Tibial artery (tissue), 4 donors: ENCODE data around the gene HEXA.

Source experiments
- DNase-seq, 2 donors: peaks; one replicate each; pipeline ENCODE4 v3.0.0-alpha.2; 2019
- H3K27ac ChIP-seq, 2 donors: fragments of 200-600 bp; sonication (generic) in 1 of 2; 1 replicate in 1 of 2; 2 replicates in 1 of 2; pipeline ENCODE4 v1.5.1; 2018 to 2019; ENCODE audit warnings: mild to moderate bottlenecking in 1 of 2
- H3K27me3 ChIP-seq, 2 donors: fragments of 200-600 bp; sonication (generic) in 1 of 2; one replicate each; pipeline versions ENCODE4 v1.5.1 to v1.6.0; 2016 to 2019
- H3K36me3 ChIP-seq, 3 donors: fragments of 200-600 bp; sonication (generic) in 2 of 3; one replicate each; pipeline ENCODE4 v1.5.1; 2016 to 2019; ENCODE audit warnings: mild to moderate bottlenecking in 2 of 3
- H3K4me1 ChIP-seq, 4 donors: fragments of 200-600 bp; sonication (generic) in 2 of 4; 1 replicate in 3 of 4; 2 replicates in 1 of 4; pipeline ENCODE4 v1.5.1; 2016 to 2019
- H3K4me3 ChIP-seq, 2 donors: fragments of 200-600 bp; sonication (generic) in 1 of 2; 1 replicate in 1 of 2; 2 replicates in 1 of 2; pipeline ENCODE4 v1.5.1; 2018 to 2019; ENCODE audit warnings: mild to moderate bottlenecking in 2 of 2
- H3K9me3 ChIP-seq, 3 donors: fragments of 200-600 bp; sonication (generic) in 1 of 3; one replicate each; pipeline ENCODE4 v1.5.1; 2016 to 2019
- intact Hi-C: fragments of 100-400 bp; cut with DNase I; formaldehyde crosslinking; loops from one replicate; pipeline ENCODE4 v1.15.0; 2023; ENCODE audit warnings: low total_unique reads
- TF ChIP-seq, protein P1 (sequence below), 2 experiments: fragments of 200-600 bp in 1 of 2; fragments of 450-650 bp in 1 of 2; IDR thresholded peaks; one replicate each; pipeline ENCODE4 v1.5.1; 2017 to 2019; ENCODE audit warnings: antibody characterized with exemption in 2 of 2, mild to moderate bottlenecking in 1 of 2, moderate library complexity in 1 of 2

Gene HEXA

DNA sequence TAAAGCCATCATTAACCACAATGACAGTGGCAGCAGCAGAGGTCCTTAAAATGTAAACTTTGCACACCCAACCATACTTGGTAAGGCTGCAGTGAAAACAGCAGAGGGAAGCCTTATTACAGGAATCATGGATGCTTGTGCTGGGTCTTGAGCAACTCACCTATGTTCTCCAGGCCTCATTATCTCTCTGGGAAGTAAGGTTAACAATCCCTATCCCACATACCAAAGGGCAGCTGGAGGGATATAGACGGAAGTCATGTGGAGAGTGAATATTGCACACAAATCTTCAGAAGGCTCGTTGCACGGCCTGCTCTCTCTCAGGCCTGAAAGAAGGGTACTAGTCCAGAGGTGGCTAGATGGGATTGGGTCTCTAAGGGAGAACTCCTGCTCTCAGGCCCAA lies 30.0 kb downstream of the HEXA start:
- Histone ChIP-seq H3K36me3 (peaks cover 67 to 95% (median 80%) of the 10 kb centered on the region in 3 donors), H3K9me3 (no peaks in the 10 kb centered on the region), H3K27me3 (no peaks in the 10 kb centered on the region)

DNA sequence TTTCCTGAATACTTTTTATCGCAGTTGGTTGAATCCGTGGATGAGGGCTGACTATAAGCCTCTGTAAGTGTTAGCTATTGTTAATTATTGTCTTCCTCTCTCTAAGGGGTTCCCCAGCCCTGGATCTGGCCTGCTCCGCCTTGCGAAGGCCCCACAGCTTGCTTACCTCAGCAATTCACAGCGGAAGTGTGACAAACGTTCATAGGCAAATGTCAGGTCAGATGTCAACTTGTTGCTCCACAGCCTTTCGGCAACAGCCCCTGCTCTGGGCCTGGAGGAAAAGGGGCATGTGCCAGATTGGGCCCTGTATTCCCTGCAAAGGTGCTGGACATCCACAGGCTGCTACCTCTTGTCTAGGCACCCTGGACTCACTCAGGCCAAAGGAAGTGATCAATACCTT lies 30.5 kb downstream of the HEXA start:
- TF ChIP-seq, protein P1, sequence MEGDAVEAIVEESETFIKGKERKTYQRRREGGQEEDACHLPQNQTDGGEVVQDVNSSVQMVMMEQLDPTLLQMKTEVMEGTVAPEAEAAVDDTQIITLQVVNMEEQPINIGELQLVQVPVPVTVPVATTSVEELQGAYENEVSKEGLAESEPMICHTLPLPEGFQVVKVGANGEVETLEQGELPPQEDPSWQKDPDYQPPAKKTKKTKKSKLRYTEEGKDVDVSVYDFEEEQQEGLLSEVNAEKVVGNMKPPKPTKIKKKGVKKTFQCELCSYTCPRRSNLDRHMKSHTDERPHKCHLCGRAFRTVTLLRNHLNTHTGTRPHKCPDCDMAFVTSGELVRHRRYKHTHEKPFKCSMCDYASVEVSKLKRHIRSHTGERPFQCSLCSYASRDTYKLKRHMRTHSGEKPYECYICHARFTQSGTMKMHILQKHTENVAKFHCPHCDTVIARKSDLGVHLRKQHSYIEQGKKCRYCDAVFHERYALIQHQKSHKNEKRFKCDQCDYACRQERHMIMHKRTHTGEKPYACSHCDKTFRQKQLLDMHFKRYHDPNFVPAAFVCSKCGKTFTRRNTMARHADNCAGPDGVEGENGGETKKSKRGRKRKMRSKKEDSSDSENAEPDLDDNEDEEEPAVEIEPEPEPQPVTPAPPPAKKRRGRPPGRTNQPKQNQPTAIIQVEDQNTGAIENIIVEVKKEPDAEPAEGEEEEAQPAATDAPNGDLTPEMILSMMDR (IDR thresholded peaks at IDR 0.05) = no peak
- no peaks in the 10 kb centered on the region for H3K4me1 ChIP-seq
- H3K27ac ChIP-seq = no peak overlapping the region
- peaks cover 63 to 89% (median 75%) of the 10 kb centered on the region in 3 donors for H3K36me3 ChIP-seq
- intact Hi-C loops = no loop called here
- no peak overlapping the region for H3K4me3 ChIP-seq
- DNase-seq = no peak
- no peaks in the 10 kb centered on the region for H3K9me3 ChIP-seq
- no peaks in the 10 kb centered on the region for H3K27me3 ChIP-seq

More for the DNA sequence above, 30.0 kb downstream of the HEXA start:
- intact Hi-C loops = no loop called here
- TF ChIP-seq, protein P1 (IDR thresholded peaks at IDR 0.05) = no peak
- Histone ChIP-seq H3K27ac (no peak overlapping the region), H3K4me1 (no peaks in the 10 kb centered on the region), H3K4me3 (no peak overlapping the region)
- no peak for DNase-seq

DNA sequence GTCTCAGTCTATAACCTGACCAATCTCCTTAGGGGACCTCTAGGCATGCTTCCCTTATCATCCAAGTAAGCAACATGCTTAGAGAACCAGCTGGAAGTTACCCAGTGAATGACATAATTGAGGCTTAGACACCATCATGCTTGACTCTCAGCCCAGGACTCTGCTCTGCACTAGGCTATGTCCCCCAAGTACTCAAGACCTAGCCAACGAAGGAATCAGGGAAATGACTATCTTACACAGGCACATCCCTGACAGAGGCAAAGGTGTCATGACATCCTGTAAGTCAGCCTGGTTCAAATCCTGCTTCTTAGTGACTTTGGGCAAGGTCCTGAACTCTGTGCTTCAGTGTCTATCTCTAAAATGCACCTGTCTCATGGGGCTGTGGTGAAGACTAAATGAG lies 31.2 kb downstream of the HEXA start:
- Histone ChIP-seq H3K27ac (no peak overlapping the region), H3K4me1 (no peaks in the 10 kb centered on the region), H3K4me3 (no peak overlapping the region), H3K9me3 (no peaks in the 10 kb centered on the region), H3K27me3 (no peaks in the 10 kb centered on the region), H3K36me3 (peaks cover 56 to 83% (median 68%) of the 10 kb centered on the region in 3 donors)
- DNase-seq = no peak
- TF ChIP-seq, protein P1 (IDR thresholded peaks at IDR 0.05) = no peak
- intact Hi-C loops = no loop called here

DNA sequence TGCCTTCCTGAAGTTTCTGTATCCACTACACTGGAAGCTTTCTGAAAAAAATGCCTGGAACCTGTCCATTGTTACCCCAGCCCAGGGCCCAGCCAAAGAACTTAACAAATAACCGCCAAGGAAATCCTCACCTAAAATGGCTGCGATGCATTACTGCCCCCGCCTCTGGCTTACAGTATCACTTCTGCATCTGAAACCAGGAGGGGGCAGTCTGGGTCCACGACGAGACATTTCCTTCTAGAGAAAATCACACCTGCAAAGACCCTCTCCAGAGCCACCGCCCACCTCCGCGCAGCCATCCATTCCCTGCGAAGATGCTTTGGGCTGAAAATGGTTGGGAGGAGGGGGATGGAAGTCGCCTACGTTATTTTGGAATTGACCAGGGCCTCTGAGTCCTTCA lies 33.4 kb downstream of the HEXA start:
- Histone ChIP-seq H3K36me3 (peaks cover 39 to 79% (median 51%) of the 10 kb centered on the region in 3 donors), H3K4me3 (no peak overlapping the region), H3K4me1 (no peaks in the 10 kb centered on the region), H3K27ac (no peak overlapping the region), H3K9me3 (no peaks in the 10 kb centered on the region), H3K27me3 (no peaks in the 10 kb centered on the region)
- intact Hi-C loops = no loop called here
- TF ChIP-seq, protein P1 (IDR thresholded peaks at IDR 0.05) = no peak
- DNase-seq = no peak

DNA sequence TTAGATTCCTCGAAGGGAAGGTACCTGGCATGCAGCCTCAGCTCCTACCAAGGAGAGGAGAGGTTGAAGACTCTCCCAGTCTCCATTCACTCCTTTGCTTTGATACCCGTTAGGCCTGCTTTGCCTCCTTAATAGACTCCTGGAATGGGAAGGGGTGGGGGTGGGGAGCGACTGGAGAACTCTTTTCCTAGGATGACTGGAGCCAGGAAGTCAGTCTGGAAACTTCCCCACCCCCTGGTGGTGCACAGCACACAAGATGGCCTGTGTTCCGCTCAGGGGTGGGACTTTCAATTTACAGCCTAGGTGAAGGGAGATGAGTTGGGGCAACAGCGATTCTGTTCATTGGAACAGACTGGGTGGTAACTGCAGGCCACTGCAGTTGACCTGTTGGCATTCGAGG lies 34.5 kb downstream of the HEXA start:
- Histone ChIP-seq H3K4me1 (no peaks in the 10 kb centered on the region), H3K36me3 (peaks cover 41 to 76% (median 46%) of the 10 kb centered on the region in 3 donors)
- intact Hi-C loops = no loop called here

More for the DNA sequence above, 34.5 kb downstream of the HEXA start:
- H3K27me3 ChIP-seq = no peaks in the 10 kb centered on the region
- TF ChIP-seq, protein P1 (IDR thresholded peaks at IDR 0.05) = no peak
- DNase-seq = no peak
- H3K4me3 ChIP-seq = no peak overlapping the region
- H3K9me3 ChIP-seq = no peaks in the 10 kb centered on the region
- no peak overlapping the region for H3K27ac ChIP-seq
